DND-41 (cell line): ENCODE measurements around the gene NRXN3.

Experiments
- CTCF ChIP-seq: IDR thresholded peaks from 2 replicates; pipeline ENCODE4 v1.5.1; 2012; ENCODE audit warnings: borderline replicate concordance, low read length, moderate library complexity, mild to moderate bottlenecking; ENCODE audit not compliant: poor library complexity, severe bottlenecking; ENCODE audit errors: extremely low read depth
- EZH2 ChIP-seq: IDR thresholded peaks from 3 replicates; pipeline ENCODE4 v1.6.1; 2012; ENCODE audit warnings: borderline replicate concordance, low read depth, mild to moderate bottlenecking, moderate library complexity, low read length, inconsistent platforms; ENCODE audit not compliant: severe bottlenecking

GRCh38 chr14:79166171-79166570 lies 996.0 kb downstream of the NRXN3 start:
- TF ChIP-seq CTCF, result no peak
- no peak for TF ChIP-seq EZH2
